GM12878 (cell line): ENCODE data around the gene EGFR. TPM values are rescaled to one million over a fixed set of nuclear protein-coding genes. Genes with fewer than 3 reads are reported as not detected.

Source experiments
- ASH2L ChIP-seq: fragments of 300-600, 200-600 bp; sonication (generic); IDR thresholded peaks from 2 replicates; pipeline ENCODE4 v1.6.1; 2017; ENCODE audit warnings: low read depth, mild to moderate bottlenecking, borderline replicate concordance
- CBX3 ChIP-seq: fragments of 200-600 bp; sonication (generic); IDR thresholded peaks from 2 replicates; pipeline ENCODE4 v1.6.1; 2016; ENCODE audit warnings: low read depth, borderline replicate concordance
- IKZF2 ChIP-seq, 2 experiments: fragments of 450-650 bp; IDR thresholded peaks; 2 replicates each; pipeline ENCODE4 v1.6.1; 2017; ENCODE audit warnings: mild to moderate bottlenecking in 2 of 2, moderate library complexity in 2 of 2
- NFIC ChIP-seq: IDR thresholded peaks from 2 replicates; pipeline ENCODE4 v1.6.1; 2012; ENCODE audit warnings: low read depth, mild to moderate bottlenecking, inconsistent platforms, low read length, moderate library complexity
- NR2C1 ChIP-seq: fragments of 450-650 bp; IDR thresholded peaks from 2 replicates; pipeline ENCODE4 v1.6.1; 2017; ENCODE audit warnings: antibody characterized with exemption, mild to moderate bottlenecking, moderate library complexity
- PAX5 ChIP-seq: IDR thresholded peaks from 2 replicates; pipeline ENCODE4 v1.6.1; 2011; ENCODE audit warnings: low read depth, low read length, borderline replicate concordance
- RAD21 ChIP-seq: IDR thresholded peaks from 2 replicates; pipeline ENCODE4 v1.6.1; 2011; ENCODE audit warnings: mild to moderate bottlenecking, low read depth, low read length, moderate library complexity; ENCODE audit not compliant: insufficient read depth
- RUNX3 ChIP-seq: IDR thresholded peaks from 2 replicates; pipeline ENCODE4 v1.6.1; 2012; ENCODE audit warnings: low read length, inconsistent platforms
- SP1 ChIP-seq: IDR thresholded peaks from one replicate; pipeline ENCODE4 v1.6.1; 2011; ENCODE audit warnings: low read depth, low read length
- SPI1 ChIP-seq: IDR thresholded peaks from 2 replicates; pipeline ENCODE4 v1.6.1; 2011; ENCODE audit warnings: low read depth, mild to moderate bottlenecking, low read length, moderate library complexity, borderline replicate concordance; ENCODE audit not compliant: insufficient read depth
- SREBF2 ChIP-seq: IDR thresholded peaks from 2 replicates; pipeline ENCODE4 v1.6.1; 2012; ENCODE audit warnings: mild to moderate bottlenecking, low read length
- YBX1 ChIP-seq: fragments of 450-650 bp; IDR thresholded peaks from 2 replicates; pipeline ENCODE4 v1.6.1; 2016; ENCODE audit warnings: antibody characterized with exemption
- polyA plus RNA-seq, 11 experiments: library from polyadenylated mRNA; depleted of rRNA in 4 of 11; unstranded in 6 of 11; stranded (reverse) in 5 of 11; fragments of >200 nt; fragmentation: Nextera tagmentation in 4 of 11; fragmentation: Illumina TruSeq in 1 of 11; extraction: Ambion mirVana in 4 of 11; extraction: Trizol in 1 of 11; gene quantifications; 1 replicate in 1 of 11; 2 replicates in 10 of 11; pipeline versions ENCODE4 v1.2.1 to v1.2.3, GENCODE V29; 2011 to 2016; ENCODE audit warnings: inconsistent platforms in 2 of 11, missing spikeins in 2 of 11, low read depth in 1 of 11
- total RNA-seq, 4 experiments: library from RNA; depleted of rRNA in 3 of 4; stranded (reverse); fragments of >200 nt in 3 of 4; fragmentation: Illumina TruSeq in 1 of 4; extraction: Trizol in 1 of 4; gene quantifications; 2 replicates each; pipeline versions ENCODE4 v1.2.1 to v1.2.3, GENCODE V29; 2013 to 2021
- TF ChIP-seq, protein P1 (sequence below): IDR thresholded peaks from 2 replicates; pipeline ENCODE4 v1.6.1; 2012; ENCODE audit warnings: low read length, inconsistent platforms
- TF ChIP-seq, protein P2 (sequence below): IDR thresholded peaks from 2 replicates; pipeline ENCODE4 v1.6.1; 2012; ENCODE audit warnings: improper control_type of control experiment, low read depth, low read length; ENCODE audit not compliant: insufficient replicate concordance
- TF ChIP-seq, protein P3 (sequence below): fragments of 450-650 bp; IDR thresholded peaks from 2 replicates; pipeline ENCODE4 v1.6.1; 2014; ENCODE audit warnings: mild to moderate bottlenecking
- TF ChIP-seq, protein P4 (sequence below): fragments of 150-350 bp; IDR thresholded peaks from 2 replicates; pipeline ENCODE4 v1.6.1; 2016; ENCODE audit warnings: low read depth, low read length
- TF ChIP-seq, protein P5 (sequence below): fragments of 450-650 bp; IDR thresholded peaks from 2 replicates; pipeline ENCODE4 v1.6.1; 2016; ENCODE audit warnings: mild to moderate bottlenecking

Gene EGFR
- total and polyA plus RNA-seq, 10 of the 15 experiments (the other 5 are each of a cell fraction or from before 2014, with no cell fraction given) = 0.01 to 0.31 TPM; not detected in 8

DNA sequence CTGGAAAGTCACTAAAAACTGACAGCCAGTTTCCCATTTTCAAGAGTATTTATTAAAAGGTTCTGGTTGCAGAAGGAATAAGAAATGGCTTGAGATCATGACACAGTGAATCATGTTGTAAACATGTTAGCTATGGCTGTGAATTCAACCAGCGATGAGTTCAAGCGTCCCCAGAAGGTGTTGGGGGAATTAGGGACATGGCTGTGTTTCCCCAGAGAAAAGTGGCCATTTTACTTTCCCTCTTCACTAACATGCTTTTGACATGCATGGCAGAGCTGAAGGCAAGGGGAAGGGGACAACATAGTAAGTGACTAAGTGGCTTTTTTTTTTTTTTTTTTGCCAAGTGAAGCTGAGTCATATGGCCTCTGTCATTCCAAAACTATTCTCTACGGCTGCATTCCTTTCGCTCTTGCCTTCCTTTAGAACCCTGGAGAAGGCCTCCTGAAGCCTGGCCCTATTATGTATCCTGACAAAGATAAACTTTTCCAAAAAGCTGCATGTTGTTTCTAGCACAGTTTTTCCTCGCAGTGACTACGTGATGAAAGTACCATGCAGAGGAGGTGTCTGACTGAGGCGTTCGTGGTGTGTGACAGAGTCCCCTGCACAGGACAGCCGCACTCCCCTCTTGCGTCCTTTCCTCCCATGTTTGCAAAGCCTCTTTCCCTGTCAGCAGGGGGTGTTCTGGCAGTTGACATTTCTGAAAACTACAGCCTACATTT is 46.9 kb downstream of the EGFR start (continued):
- no peak for TF ChIP-seq RAD21
- peak; percentile 45; the same call in 1 of the 2 replicates for TF ChIP-seq YBX1
- TF ChIP-seq, protein P1, sequence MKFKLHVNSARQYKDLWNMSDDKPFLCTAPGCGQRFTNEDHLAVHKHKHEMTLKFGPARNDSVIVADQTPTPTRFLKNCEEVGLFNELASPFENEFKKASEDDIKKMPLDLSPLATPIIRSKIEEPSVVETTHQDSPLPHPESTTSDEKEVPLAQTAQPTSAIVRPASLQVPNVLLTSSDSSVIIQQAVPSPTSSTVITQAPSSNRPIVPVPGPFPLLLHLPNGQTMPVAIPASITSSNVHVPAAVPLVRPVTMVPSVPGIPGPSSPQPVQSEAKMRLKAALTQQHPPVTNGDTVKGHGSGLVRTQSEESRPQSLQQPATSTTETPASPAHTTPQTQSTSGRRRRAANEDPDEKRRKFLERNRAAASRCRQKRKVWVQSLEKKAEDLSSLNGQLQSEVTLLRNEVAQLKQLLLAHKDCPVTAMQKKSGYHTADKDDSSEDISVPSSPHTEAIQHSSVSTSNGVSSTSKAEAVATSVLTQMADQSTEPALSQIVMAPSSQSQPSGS = peak; percentile 66; the same call in 1 of the 2 replicates
- TF ChIP-seq ASH2L = no peak
- TF ChIP-seq, protein P2, sequence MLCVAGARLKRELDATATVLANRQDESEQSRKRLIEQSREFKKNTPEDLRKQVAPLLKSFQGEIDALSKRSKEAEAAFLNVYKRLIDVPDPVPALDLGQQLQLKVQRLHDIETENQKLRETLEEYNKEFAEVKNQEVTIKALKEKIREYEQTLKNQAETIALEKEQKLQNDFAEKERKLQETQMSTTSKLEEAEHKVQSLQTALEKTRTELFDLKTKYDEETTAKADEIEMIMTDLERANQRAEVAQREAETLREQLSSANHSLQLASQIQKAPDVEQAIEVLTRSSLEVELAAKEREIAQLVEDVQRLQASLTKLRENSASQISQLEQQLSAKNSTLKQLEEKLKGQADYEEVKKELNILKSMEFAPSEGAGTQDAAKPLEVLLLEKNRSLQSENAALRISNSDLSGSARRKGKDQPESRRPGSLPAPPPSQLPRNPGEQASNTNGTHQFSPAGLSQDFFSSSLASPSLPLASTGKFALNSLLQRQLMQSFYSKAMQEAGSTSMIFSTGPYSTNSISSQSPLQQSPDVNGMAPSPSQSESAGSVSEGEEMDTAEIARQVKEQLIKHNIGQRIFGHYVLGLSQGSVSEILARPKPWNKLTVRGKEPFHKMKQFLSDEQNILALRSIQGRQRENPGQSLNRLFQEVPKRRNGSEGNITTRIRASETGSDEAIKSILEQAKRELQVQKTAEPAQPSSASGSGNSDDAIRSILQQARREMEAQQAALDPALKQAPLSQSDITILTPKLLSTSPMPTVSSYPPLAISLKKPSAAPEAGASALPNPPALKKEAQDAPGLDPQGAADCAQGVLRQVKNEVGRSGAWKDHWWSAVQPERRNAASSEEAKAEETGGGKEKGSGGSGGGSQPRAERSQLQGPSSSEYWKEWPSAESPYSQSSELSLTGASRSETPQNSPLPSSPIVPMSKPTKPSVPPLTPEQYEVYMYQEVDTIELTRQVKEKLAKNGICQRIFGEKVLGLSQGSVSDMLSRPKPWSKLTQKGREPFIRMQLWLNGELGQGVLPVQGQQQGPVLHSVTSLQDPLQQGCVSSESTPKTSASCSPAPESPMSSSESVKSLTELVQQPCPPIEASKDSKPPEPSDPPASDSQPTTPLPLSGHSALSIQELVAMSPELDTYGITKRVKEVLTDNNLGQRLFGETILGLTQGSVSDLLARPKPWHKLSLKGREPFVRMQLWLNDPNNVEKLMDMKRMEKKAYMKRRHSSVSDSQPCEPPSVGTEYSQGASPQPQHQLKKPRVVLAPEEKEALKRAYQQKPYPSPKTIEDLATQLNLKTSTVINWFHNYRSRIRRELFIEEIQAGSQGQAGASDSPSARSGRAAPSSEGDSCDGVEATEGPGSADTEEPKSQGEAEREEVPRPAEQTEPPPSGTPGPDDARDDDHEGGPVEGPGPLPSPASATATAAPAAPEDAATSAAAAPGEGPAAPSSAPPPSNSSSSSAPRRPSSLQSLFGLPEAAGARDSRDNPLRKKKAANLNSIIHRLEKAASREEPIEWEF = peak; percentile 70
- no peak for TF ChIP-seq CBX3
- TF ChIP-seq SPI1 = no peak
- TF ChIP-seq, protein P3, sequence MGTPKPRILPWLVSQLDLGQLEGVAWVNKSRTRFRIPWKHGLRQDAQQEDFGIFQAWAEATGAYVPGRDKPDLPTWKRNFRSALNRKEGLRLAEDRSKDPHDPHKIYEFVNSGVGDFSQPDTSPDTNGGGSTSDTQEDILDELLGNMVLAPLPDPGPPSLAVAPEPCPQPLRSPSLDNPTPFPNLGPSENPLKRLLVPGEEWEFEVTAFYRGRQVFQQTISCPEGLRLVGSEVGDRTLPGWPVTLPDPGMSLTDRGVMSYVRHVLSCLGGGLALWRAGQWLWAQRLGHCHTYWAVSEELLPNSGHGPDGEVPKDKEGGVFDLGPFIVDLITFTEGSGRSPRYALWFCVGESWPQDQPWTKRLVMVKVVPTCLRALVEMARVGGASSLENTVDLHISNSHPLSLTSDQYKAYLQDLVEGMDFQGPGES = no peak
- TF ChIP-seq SREBF2 = no peak
- TF ChIP-seq PAX5 = peak; percentile 49; the same call in 1 of the 2 replicates
- TF ChIP-seq NR2C1 = no peak
- TF ChIP-seq IKZF2 (IDR thresholded peaks at IDR 0.05) = peak in 1 of 2 experiments; percentile 41; a peak in 3 of 4 replicates
- no peak for TF ChIP-seq SP1
- TF ChIP-seq, protein P4, sequence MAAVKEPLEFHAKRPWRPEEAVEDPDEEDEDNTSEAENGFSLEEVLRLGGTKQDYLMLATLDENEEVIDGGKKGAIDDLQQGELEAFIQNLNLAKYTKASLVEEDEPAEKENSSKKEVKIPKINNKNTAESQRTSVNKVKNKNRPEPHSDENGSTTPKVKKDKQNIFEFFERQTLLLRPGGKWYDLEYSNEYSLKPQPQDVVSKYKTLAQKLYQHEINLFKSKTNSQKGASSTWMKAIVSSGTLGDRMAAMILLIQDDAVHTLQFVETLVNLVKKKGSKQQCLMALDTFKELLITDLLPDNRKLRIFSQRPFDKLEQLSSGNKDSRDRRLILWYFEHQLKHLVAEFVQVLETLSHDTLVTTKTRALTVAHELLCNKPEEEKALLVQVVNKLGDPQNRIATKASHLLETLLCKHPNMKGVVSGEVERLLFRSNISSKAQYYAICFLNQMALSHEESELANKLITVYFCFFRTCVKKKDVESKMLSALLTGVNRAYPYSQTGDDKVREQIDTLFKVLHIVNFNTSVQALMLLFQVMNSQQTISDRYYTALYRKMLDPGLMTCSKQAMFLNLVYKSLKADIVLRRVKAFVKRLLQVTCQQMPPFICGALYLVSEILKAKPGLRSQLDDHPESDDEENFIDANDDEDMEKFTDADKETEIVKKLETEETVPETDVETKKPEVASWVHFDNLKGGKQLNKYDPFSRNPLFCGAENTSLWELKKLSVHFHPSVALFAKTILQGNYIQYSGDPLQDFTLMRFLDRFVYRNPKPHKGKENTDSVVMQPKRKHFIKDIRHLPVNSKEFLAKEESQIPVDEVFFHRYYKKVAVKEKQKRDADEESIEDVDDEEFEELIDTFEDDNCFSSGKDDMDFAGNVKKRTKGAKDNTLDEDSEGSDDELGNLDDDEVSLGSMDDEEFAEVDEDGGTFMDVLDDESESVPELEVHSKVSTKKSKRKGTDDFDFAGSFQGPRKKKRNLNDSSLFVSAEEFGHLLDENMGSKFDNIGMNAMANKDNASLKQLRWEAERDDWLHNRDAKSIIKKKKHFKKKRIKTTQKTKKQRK = no peak
- TF ChIP-seq, protein P5, sequence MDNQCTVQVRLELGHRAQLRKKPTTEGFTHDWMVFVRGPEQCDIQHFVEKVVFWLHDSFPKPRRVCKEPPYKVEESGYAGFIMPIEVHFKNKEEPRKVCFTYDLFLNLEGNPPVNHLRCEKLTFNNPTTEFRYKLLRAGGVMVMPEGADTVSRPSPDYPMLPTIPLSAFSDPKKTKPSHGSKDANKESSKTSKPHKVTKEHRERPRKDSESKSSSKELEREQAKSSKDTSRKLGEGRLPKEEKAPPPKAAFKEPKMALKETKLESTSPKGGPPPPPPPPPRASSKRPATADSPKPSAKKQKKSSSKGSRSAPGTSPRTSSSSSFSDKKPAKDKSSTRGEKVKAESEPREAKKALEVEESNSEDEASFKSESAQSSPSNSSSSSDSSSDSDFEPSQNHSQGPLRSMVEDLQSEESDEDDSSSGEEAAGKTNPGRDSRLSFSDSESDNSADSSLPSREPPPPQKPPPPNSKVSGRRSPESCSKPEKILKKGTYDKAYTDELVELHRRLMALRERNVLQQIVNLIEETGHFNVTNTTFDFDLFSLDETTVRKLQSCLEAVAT = no peak
- no peak for TF ChIP-seq RUNX3
- TF ChIP-seq NFIC = 0 out of 2 replicates have a peak, but pooled peaks have one; percentile 27
